Measurements from ENCODE around the gene PSMD11.
"Not testable (repeated sequence)": the region's sequence is repeated elsewhere in the genome, so short reads cannot be mapped to it uniquely, and the experiment has no call there.

PSMD11 gene

GRCh38 chr17:32519228-32520103, 75.2 kb downstream of the PSMD11 start:
- no peak for TF ChIP-seq CTCF (IDR thresholded peaks at IDR 0.05; ENCODE audit: extremely low read depth, missing control alignments)
- DNase-seq (ENCODE audit: low spot score): peak; percentile 77

DNA sequence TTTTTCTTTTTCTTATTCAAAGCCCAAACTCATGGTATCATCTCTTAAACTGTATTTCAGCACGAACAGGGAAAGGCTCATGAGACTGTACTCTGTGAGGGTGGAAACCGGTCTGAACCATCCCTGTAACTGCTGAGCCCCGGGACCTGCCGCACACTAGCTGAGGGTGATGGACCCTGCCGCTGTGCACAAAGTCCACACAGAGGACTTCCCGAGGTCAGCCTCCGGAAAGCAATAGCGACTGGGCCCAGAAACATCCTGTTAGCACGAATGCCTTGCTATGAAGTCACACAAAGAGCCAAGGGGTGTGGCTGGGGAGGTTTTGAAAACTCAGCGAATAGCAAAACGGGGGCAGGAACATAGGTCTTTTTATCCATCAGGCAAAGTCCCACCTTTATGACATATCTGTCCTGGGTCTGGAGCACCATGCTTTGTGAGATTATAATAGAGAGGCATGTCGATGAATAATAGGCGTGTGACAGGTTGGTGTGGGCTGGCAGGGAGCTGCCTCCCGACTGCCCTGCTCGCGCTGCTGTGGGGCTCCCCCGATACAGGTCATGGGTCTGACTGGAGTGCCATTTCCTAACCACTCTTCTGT, 75.9 kb downstream of the PSMD11 start:
- no peak for TF ChIP-seq CTCF (IDR thresholded peaks at IDR 0.05; ENCODE audit: extremely low read depth, missing control alignments)
- DNase-seq (ENCODE audit: low spot score): peak; percentile 67

GRCh38 chr17:32520737-32521404, 76.6 kb downstream of the PSMD11 start:
- TF ChIP-seq CTCF (IDR thresholded peaks at IDR 0.05; ENCODE audit: extremely low read depth, missing control alignments): no peak
- no peak for DNase-seq (ENCODE audit: low spot score)

DNA sequence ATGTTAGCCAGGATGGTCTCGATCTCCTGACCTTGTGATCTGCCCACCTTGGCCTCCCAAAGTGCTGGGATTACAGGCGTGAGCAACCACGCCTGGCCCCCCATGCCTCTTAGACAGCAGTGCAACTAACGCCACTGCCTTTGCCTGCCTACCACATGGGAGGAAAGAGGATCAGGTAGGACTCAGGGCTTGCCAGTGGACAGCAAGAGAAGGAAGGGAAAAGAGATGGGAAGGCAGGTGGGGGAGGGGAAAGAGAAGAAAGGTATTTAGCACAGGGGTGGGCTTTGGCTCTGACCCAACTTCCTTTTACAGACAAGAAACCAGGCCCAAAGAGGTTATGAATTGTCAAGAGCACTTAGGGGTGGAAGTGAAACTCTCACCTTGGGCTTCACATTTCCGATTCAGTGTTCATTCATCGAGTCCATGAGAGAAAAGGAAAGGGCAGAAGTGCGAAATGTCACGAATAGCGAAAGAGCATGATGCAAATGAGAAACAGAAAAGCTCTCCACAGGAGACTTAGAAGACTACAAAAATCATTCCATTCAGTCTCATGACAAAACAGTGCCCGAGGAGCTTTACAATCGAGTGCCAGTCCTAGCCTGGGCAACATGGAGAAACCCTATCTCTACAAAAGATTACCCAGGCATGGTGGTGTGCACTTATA, 78.8 kb downstream of the PSMD11 start:
- peak; percentile 78 for DNase-seq (ENCODE audit: low spot score)
- no peak for TF ChIP-seq CTCF (IDR thresholded peaks at IDR 0.05; ENCODE audit: extremely low read depth, missing control alignments)

GRCh38 chr17:32523827-32524552, 79.7 kb downstream of the PSMD11 start:
- no peak for TF ChIP-seq CTCF (IDR thresholded peaks at IDR 0.05; ENCODE audit: extremely low read depth, missing control alignments)
- peak; percentile 69 for DNase-seq (ENCODE audit: low spot score)

DNA sequence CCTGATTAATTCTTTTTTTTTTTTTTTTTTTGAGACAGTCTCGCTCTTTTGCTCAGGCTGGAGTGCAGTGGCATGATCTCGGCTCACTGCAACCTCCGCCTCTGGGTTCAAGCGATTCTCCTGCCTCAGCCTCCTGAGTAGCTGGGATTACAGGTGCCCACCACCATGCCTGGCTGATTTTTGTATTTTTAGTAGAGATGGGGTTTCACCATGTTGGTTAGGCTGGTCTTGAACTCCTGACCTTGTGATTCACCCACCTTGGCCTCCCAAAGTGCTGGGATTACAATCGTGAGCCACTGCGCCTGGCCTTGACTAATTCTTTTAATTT, 80.2 kb downstream of the PSMD11 start:
- DNase-seq (ENCODE audit: low spot score): not testable (repeated sequence)

GRCh38 chr17:32525122-32525521, 80.8 kb downstream of the PSMD11 start:
- TF ChIP-seq CTCF (IDR thresholded peaks at IDR 0.05; ENCODE audit: extremely low read depth, missing control alignments): no peak
- no peak for DNase-seq (ENCODE audit: low spot score)
